ENCODE results near the gene MRTFB.

MRTFB gene

GRCh38 chr16:14109782-14110727, 38.9 kb downstream of the MRTFB start:
- Histone ChIP-seq H3K9me3 (replicated peaks; ENCODE audit: insufficient read depth, low read length) (no peaks in the 10 kb centered on the region), H2AFZ (ENCODE audit: low read length) (no peak overlapping the region), H3K36me3 (replicated peaks; ENCODE audit: insufficient read depth, low read length) (no peaks in the 10 kb centered on the region), H3K4me2 (ENCODE audit: low read depth, low read length) (no peak overlapping the region), H3K27ac (ENCODE audit: low read length) (no peak overlapping the region), H3K4me3 (ENCODE audit: low read length) (no peak overlapping the region), H3K9me2 (replicated peaks; ENCODE audit: insufficient read depth, low read length) (no peaks in the 10 kb centered on the region), H4K20me1 (ENCODE audit: insufficient read depth, low read length) (no peaks in the 10 kb centered on the region), H3F3A (ENCODE audit: insufficient read depth, low read length) (no peaks in the 10 kb centered on the region), H3K79me2 (ENCODE audit: low read length) (no peaks in the 10 kb centered on the region), H3K4me1 (ENCODE audit: low read length) (no peaks in the 10 kb centered on the region), H3K9ac (ENCODE audit: low read length) (no peak overlapping the region), H3K27me3 (replicated peaks; ENCODE audit: insufficient read depth, low read length) (no peaks in the 10 kb centered on the region)
- DNase-seq, result no peak
- TF ChIP-seq EZH2 (optimal IDR thresholded peaks at IDR 0.05; ENCODE audit: low read depth, low read length) (no peak), EZH2phosphoT487 (IDR thresholded peaks at IDR 0.05; ENCODE audit: low read length) (no peak)
- TF ChIP-seq, protein P1, sequence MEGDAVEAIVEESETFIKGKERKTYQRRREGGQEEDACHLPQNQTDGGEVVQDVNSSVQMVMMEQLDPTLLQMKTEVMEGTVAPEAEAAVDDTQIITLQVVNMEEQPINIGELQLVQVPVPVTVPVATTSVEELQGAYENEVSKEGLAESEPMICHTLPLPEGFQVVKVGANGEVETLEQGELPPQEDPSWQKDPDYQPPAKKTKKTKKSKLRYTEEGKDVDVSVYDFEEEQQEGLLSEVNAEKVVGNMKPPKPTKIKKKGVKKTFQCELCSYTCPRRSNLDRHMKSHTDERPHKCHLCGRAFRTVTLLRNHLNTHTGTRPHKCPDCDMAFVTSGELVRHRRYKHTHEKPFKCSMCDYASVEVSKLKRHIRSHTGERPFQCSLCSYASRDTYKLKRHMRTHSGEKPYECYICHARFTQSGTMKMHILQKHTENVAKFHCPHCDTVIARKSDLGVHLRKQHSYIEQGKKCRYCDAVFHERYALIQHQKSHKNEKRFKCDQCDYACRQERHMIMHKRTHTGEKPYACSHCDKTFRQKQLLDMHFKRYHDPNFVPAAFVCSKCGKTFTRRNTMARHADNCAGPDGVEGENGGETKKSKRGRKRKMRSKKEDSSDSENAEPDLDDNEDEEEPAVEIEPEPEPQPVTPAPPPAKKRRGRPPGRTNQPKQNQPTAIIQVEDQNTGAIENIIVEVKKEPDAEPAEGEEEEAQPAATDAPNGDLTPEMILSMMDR (IDR thresholded peaks at IDR 0.05; ENCODE audit: low read length), result no peak

DNA sequence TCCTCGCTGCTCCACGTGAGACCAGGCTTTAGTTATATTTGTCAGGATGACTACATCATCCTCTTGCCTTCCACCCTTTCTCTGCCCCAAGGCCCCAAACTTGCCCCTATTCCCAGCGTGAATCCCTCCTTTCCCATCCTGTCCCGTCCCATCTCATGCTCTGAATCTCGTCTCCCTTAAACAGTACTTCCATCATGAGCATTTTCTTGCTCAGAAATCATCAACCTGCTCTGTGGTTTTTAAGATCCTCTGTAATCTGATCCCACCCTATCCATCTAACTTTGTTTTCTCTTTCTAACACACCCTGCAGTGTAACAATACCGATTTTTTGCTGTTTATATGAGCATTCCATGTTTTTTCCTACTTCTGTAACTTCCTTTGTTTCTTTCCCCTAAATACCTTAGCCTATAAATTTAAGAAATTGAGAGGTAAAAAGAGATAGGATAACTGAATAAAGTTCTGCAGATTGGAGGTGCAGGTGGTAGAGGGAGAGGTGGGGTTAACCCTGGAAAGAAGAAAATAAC, 39.7 kb downstream of the MRTFB start:
- Histone ChIP-seq H2AFZ (ENCODE audit: low read length) (no peak overlapping the region), H4K20me1 (ENCODE audit: insufficient read depth, low read length) (no peaks in the 10 kb centered on the region), H3K4me2 (ENCODE audit: low read depth, low read length) (no peak overlapping the region)

DNA sequence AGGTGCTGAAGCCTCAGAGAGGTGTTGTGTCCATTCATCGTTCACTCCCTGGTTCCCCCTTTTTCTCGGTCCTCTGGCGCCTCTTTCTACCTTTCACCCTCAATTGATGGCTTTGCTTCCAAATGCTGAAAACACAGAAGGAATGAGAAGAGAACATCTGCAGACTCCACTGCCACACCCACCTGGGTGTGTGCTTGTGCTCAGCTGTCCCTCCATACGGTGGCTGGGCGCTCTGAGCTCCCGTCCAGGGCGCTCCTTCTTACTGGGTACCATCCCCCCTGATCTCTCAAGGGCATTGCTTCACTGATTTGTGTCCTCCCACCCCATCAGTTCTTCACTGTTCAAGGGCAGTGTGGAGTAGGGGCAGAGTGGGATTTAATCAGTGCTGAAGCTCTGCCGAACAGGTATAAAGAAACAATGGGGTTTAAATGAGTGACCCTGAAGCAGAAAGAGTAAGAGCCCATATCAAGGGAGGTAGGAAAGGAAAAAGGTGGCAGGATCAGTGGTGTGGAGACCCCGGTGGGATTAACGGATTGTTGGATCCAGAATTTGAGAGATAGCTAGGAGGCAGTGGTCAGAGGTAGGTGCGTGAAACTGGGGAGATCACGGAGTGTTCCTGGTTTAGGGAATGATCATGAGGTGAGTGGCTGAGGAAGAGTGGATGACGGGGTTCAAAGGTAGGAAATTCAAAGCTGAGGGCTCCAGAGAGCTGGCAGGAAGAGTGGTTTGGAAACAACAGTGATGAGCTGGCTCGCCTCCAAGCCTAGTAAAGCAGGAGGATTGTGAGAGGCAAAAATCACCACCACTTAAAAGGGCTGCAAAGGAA, 40.8 kb downstream of the MRTFB start:
- no peak overlapping the region for H3K9ac ChIP-seq (ENCODE audit: low read length)
- no peaks in the 10 kb centered on the region for H3K79me2 ChIP-seq (ENCODE audit: low read length)
- no peak overlapping the region for H3K27ac ChIP-seq (ENCODE audit: low read length)
- H4K20me1 ChIP-seq (ENCODE audit: insufficient read depth, low read length), result no peaks in the 10 kb centered on the region
- no peaks in the 10 kb centered on the region for H3K4me1 ChIP-seq (ENCODE audit: low read length)
- no peaks in the 10 kb centered on the region for H3K9me3 ChIP-seq (replicated peaks; ENCODE audit: insufficient read depth, low read length)
- TF ChIP-seq, protein P1 (IDR thresholded peaks at IDR 0.05; ENCODE audit: low read length), result no peak
- no peak for TF ChIP-seq EZH2 (optimal IDR thresholded peaks at IDR 0.05; ENCODE audit: low read depth, low read length)
- no peak for TF ChIP-seq EZH2phosphoT487 (IDR thresholded peaks at IDR 0.05; ENCODE audit: low read length)
- H3K9me2 ChIP-seq (replicated peaks; ENCODE audit: insufficient read depth, low read length), result no peaks in the 10 kb centered on the region
- H3K36me3 ChIP-seq (replicated peaks; ENCODE audit: insufficient read depth, low read length), result no peaks in the 10 kb centered on the region
- no peaks in the 10 kb centered on the region for H3K27me3 ChIP-seq (replicated peaks; ENCODE audit: insufficient read depth, low read length)
- H3F3A ChIP-seq (ENCODE audit: insufficient read depth, low read length), result no peaks in the 10 kb centered on the region
- DNase-seq, result no peak
- H2AFZ ChIP-seq (ENCODE audit: low read length), result no peak overlapping the region
- H3K4me2 ChIP-seq (ENCODE audit: low read depth, low read length), result no peak overlapping the region
- no peak overlapping the region for H3K4me3 ChIP-seq (ENCODE audit: low read length)

More for the DNA sequence above, 39.7 kb downstream of the MRTFB start:
- Histone ChIP-seq H3K36me3 (replicated peaks; ENCODE audit: insufficient read depth, low read length) (no peaks in the 10 kb centered on the region), H3K9ac (ENCODE audit: low read length) (no peak overlapping the region), H3K27ac (ENCODE audit: low read length) (no peak overlapping the region), H3K9me3 (replicated peaks; ENCODE audit: insufficient read depth, low read length) (no peaks in the 10 kb centered on the region), H3K4me1 (ENCODE audit: low read length) (no peaks in the 10 kb centered on the region), H3F3A (ENCODE audit: insufficient read depth, low read length) (no peaks in the 10 kb centered on the region), H3K9me2 (replicated peaks; ENCODE audit: insufficient read depth, low read length) (no peaks in the 10 kb centered on the region), H3K79me2 (ENCODE audit: low read length) (no peaks in the 10 kb centered on the region), H3K27me3 (replicated peaks; ENCODE audit: insufficient read depth, low read length) (no peaks in the 10 kb centered on the region), H3K4me3 (ENCODE audit: low read length) (no peak overlapping the region)
- no peak for TF ChIP-seq EZH2 (optimal IDR thresholded peaks at IDR 0.05; ENCODE audit: low read depth, low read length)
- TF ChIP-seq, protein P1 (IDR thresholded peaks at IDR 0.05; ENCODE audit: low read length), result no peak
- TF ChIP-seq EZH2phosphoT487 (IDR thresholded peaks at IDR 0.05; ENCODE audit: low read length), result no peak
- DNase-seq, result no peak
